ENCODE results near the gene POTEF.

DNA sequence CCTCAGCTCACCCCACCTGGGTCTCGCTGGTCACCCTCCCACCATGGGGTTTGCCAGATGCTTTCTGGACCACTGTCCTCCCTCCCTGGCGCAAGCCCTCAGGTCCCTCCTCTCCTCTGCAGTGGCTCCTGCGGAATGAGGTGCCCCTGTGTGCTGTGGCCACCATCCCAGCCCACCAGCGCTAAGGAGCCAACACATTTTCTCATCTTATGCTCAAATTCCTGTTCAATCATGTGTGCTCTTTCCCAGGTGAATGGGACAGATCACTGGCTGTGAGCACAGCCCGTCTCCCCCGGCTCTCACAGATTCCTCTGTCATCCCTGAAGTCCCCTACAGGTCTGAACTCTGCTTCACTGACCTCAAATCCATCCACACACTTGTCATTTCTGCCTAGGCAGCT, 31.1 kb upstream of the POTEF start:
- TF ChIP-seq EP300 (IDR thresholded peaks at IDR 0.05) (no peak), CTCF (IDR thresholded peaks at IDR 0.05) (no peak), POLR2A (IDR thresholded peaks at IDR 0.05) (no peak)

All from gastroesophageal sphincter (tissue), 3 donors.